ENCODE measurements around the gene RXRG.

DNA sequence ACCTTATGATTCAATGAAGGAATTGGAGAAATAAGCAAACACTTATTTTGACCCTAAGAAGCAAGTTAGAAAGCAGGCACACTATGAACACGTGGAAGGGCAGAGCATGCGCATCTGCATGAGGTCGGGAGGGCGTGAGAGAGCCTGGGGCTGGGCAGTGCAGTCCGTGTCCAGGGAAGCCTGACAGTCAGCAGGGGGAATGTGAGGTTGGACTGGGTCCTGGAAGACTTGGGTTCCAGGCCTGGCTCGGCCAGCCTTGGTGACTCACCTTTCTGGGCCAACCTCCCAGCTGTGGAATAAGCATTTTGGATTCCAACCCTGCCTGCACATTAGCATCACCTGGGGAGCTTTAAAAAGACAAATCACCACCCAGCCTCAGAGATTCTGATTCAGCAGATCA is 61.9 kb downstream of the RXRG start:
- TF ChIP-seq, protein P1, sequence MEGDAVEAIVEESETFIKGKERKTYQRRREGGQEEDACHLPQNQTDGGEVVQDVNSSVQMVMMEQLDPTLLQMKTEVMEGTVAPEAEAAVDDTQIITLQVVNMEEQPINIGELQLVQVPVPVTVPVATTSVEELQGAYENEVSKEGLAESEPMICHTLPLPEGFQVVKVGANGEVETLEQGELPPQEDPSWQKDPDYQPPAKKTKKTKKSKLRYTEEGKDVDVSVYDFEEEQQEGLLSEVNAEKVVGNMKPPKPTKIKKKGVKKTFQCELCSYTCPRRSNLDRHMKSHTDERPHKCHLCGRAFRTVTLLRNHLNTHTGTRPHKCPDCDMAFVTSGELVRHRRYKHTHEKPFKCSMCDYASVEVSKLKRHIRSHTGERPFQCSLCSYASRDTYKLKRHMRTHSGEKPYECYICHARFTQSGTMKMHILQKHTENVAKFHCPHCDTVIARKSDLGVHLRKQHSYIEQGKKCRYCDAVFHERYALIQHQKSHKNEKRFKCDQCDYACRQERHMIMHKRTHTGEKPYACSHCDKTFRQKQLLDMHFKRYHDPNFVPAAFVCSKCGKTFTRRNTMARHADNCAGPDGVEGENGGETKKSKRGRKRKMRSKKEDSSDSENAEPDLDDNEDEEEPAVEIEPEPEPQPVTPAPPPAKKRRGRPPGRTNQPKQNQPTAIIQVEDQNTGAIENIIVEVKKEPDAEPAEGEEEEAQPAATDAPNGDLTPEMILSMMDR (conservative IDR thresholded peaks at IDR 0.05 in 1 of 2, IDR thresholded peaks at IDR 0.05 in 1 of 2; ENCODE audit: low read depth in 1 of 2, low read length in 2 of 2), result no peak
- no peak for TF ChIP-seq EZH2 (IDR thresholded peaks at IDR 0.05; ENCODE audit: low read length, missing control alignments)

All from fibroblast of lung (primary cell).